OCI-LY3 (cell line): Measurements from ENCODE around the gene SLC25A42.
A peak's percentile ranks its signal among the peaks of the same experiment; 100 is the strongest.

ENCODE experiments used
- H2AFZ ChIP-seq: fragments of 200-600, 300-600 bp; shearing (Covaris generic); 2 replicates; pipeline ENCODE4 v1.6.0; 2014; ENCODE audit warnings: antibody characterized with exemption, low read depth, low read length
- H3K27ac ChIP-seq: fragments of 200-600, 300-600 bp; sonication (generic); 2 replicates; pipeline ENCODE4 v1.5.1; 2014; ENCODE audit warnings: mild to moderate bottlenecking, low read length, moderate library complexity, mixed read lengths
- H3K27me3 ChIP-seq: fragments of 200-600, 300-600 bp; sonication (generic); 2 replicates; pipeline ENCODE4 v1.6.1; 2014; ENCODE audit warnings: low read depth, low read length, mixed read lengths
- H3K36me3 ChIP-seq: fragments of 200-600, 300-600 bp; sonication (generic); replicated peaks from 2 replicates; pipeline ENCODE3; 2014; ENCODE audit warnings: low read depth, low read length, mixed read lengths
- H3K4me1 ChIP-seq: fragments of 300-600, 200-600 bp; sonication (generic); 2 replicates; pipeline ENCODE4 v1.6.1; 2014; ENCODE audit warnings: low read length, mixed read lengths
- H3K4me2 ChIP-seq: fragments of 200-600, 300-600 bp; sonication (generic); 2 replicates; pipeline ENCODE4 v1.6.1; 2014; ENCODE audit warnings: low read length, mixed read lengths
- H3K4me3 ChIP-seq: fragments of 300-600, 200-600 bp; sonication (generic); 2 replicates; pipeline ENCODE4 v1.5.1; 2014; ENCODE audit warnings: antibody characterized with exemption, mild to moderate bottlenecking, low read length, moderate library complexity
- H3K79me2 ChIP-seq: fragments of 300-600, 200-600 bp; shearing (Covaris generic); 2 replicates; pipeline ENCODE4 v1.6.1; 2014; ENCODE audit warnings: mild to moderate bottlenecking, low read length, mixed read lengths
- H3K9ac ChIP-seq: fragments of 300-600, 200-600 bp; shearing (Covaris generic); 2 replicates; pipeline ENCODE4 v1.6.0; 2014; ENCODE audit warnings: mild to moderate bottlenecking, low read length, moderate library complexity
- H3K9me3 ChIP-seq: fragments of 200-600, 300-600 bp; shearing (Covaris generic); 2 replicates; pipeline ENCODE4 v1.6.1; 2014; ENCODE audit warnings: low read length, mixed read lengths; ENCODE audit not compliant: insufficient read depth
- H4K20me1 ChIP-seq: fragments of 200-600, 300-600 bp; sonication (generic); 2 replicates; pipeline ENCODE4 v1.6.1; 2016; ENCODE audit warnings: low read length, mixed read lengths; ENCODE audit not compliant: insufficient read depth
- EZH2phosphoT487 ChIP-seq: fragments of 200-600 bp; shearing (Covaris generic); IDR thresholded peaks from 2 replicates; pipeline ENCODE4 v1.6.1; 2018; ENCODE audit warnings: antibody characterized with exemption, mixed run types, low read depth
- TF ChIP-seq, protein P1 (sequence below): fragments of 200-600, 300-600 bp; sonication (generic); IDR thresholded peaks from 2 replicates; pipeline ENCODE4 v1.5.1; 2014; ENCODE audit warnings: antibody characterized with exemption, low read length, low read depth

Gene SLC25A42

DNA sequence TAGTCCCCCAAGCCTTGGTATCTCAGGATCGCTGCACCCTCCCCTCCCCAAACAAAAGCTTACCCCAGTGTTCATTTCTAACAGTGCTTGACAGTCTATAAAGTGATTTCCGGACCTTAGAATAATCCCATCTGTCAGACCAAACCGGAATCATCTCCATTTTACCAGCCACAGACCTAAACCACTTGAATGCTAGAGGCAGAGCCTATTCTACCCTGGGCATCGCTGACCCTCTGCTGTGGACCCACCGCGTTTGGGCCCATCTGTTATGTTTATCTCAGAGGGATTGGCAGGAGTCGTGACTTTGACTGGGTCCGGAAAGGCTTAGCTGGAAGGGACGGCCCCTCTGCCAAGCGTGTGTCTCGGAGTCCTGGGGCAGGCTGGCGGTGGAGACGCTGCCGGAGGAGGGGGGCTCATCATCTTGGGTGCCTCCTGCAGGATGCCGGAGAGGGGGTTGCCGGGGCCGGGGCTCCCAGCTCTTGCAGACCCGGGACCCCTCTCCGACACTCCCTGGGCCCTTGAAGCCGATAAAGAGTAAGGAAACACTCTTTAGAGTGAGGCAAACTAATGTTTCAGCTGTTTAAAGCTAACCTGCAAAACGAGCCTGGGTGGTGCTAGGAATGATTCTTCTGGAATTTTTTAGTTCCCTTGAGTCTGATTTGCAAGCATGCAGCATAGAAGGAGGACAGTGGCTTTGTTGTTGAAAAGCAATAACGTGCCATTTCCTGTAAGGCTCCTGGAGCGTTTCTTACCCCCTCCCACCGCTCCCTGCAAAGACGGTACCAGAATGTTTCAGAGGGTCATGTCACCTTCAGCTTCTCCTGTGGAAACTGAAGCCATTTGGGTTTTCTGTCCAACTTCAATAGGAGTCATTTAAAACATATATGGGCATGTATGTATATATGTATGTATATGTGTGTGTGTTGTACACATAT is 1.3 kb downstream of the SLC25A42 start:
- peak overlapping the region; percentile 79 for H2AFZ ChIP-seq

DNA sequence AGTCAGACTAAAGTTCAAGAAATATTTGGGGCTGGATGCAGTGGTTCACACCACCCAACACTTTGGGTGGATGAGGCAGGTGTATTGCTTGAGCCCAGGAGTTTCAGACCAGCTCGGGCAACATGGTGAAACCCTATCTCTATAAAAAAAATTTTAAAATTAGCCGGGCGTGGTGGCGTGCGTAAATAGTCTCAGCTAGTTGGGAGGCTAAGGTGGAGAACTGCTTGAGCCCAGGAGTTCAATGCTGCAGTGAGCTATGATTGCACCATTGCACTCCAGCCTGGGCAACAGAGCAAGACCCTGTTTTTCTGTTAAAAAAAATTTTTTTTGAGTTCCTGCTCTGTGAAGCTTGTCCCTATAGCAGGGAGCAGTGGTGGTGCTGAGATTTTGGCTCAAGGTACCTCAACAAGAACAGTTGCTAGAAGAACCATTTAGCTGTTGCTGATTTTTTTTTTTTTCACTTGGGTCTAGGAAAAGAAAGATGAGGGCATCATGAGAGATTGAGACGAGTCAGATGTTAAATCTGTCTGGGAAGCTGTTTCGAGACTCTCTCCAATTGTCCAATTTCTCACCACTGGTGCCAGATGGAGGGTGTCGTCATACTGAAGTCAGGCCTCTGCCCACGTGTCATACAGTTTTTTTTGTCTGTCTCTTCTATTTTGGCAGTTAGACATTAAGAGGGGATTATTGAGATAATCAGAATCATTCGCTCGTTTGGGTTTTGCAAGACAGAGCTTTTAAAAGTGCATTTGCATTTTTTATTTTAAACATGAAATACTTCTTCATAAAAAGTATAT is 3.7 kb downstream of the SLC25A42 start:
- H3K4me2 ChIP-seq = no peak overlapping the region

More for the DNA sequence above, 1.3 kb downstream of the SLC25A42 start:
- peak overlapping the region; percentile 99 for H3K4me2 ChIP-seq
- no peak overlapping the region for H3K27ac ChIP-seq
- peaks cover 15% of the 10 kb centered on the region for H3K4me1 ChIP-seq
- H3K9me3 ChIP-seq = no peaks in the 10 kb centered on the region
- no peaks in the 10 kb centered on the region for H3K36me3 ChIP-seq
- TF ChIP-seq EZH2phosphoT487 = no peak
- TF ChIP-seq, protein P1, sequence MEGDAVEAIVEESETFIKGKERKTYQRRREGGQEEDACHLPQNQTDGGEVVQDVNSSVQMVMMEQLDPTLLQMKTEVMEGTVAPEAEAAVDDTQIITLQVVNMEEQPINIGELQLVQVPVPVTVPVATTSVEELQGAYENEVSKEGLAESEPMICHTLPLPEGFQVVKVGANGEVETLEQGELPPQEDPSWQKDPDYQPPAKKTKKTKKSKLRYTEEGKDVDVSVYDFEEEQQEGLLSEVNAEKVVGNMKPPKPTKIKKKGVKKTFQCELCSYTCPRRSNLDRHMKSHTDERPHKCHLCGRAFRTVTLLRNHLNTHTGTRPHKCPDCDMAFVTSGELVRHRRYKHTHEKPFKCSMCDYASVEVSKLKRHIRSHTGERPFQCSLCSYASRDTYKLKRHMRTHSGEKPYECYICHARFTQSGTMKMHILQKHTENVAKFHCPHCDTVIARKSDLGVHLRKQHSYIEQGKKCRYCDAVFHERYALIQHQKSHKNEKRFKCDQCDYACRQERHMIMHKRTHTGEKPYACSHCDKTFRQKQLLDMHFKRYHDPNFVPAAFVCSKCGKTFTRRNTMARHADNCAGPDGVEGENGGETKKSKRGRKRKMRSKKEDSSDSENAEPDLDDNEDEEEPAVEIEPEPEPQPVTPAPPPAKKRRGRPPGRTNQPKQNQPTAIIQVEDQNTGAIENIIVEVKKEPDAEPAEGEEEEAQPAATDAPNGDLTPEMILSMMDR = no peak
- H4K20me1 ChIP-seq = no peaks in the 10 kb centered on the region
- H3K4me3 ChIP-seq = peak overlapping the region; percentile 89
- no peaks in the 10 kb centered on the region for H3K27me3 ChIP-seq
- no peaks in the 10 kb centered on the region for H3K79me2 ChIP-seq
- peak overlapping the region; percentile 52 for H3K9ac ChIP-seq

DNA sequence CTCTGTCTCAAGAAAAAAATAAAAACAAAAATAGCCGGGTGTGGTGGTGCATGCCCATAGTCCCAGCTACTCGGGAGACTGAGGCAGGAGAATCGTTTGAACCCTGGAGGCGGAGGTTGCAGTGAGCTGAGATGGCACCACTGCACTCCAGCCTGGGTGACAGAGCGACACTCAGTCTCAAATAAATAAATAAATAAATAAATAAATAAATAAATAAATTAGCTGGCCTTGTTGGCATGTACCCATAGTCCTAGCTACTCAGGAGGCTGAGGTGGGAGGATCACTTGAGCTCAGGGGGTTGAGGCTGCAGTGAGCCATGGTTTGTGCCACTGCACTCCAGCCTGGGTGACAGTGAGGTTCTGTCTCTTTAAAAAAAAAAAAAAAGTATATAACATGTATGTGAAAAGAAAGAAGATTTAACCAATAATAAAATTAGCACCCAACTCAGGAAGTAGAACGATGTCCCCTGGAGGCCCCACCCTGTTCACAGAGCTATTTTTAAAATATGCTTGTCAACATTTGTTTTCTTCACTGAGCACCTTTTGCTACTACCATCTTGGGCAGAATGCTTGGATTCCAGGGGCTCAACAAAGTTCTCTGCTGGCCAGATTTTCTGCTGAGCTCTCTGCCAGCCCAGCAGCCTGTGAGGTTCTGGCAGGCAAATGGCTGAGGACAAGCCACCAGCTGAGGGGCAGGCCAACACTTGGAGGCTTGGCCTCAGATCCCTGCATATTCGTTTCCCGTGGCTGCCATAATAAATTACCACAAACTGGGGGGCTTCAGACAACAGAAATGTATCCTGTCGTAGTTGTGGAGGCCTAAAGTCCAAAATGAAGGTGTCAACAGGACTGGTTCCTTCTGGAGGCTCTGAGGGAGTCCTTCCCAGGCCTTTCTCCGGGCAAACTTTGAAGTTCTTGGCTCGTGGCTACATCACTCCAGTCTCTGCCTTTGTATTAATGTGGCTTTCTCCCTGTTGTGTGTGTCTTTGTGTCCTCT is 5.2 kb downstream of the SLC25A42 start:
- H3K36me3 ChIP-seq = no peaks in the 10 kb centered on the region

More for the DNA sequence above, 3.7 kb downstream of the SLC25A42 start:
- Histone ChIP-seq H3K4me1 (peaks cover 15% of the 10 kb centered on the region), H4K20me1 (no peaks in the 10 kb centered on the region), H3K4me3 (no peak overlapping the region), H3K27ac (no peak overlapping the region), H2AFZ (no peak overlapping the region), H3K9ac (no peak overlapping the region), H3K27me3 (no peaks in the 10 kb centered on the region), H3K9me3 (no peaks in the 10 kb centered on the region), H3K36me3 (no peaks in the 10 kb centered on the region), H3K79me2 (no peaks in the 10 kb centered on the region)
- TF ChIP-seq EZH2phosphoT487 = no peak
- TF ChIP-seq, protein P1 = no peak

More for the DNA sequence above, 5.2 kb downstream of the SLC25A42 start:
- H3K4me1 ChIP-seq = peaks cover 11% of the 10 kb centered on the region
- H3K9ac ChIP-seq = no peak overlapping the region
- no peak overlapping the region for H3K4me3 ChIP-seq
- no peak overlapping the region for H3K4me2 ChIP-seq
- no peaks in the 10 kb centered on the region for H3K79me2 ChIP-seq
- no peaks in the 10 kb centered on the region for H3K9me3 ChIP-seq
- TF ChIP-seq EZH2phosphoT487 = no peak
- TF ChIP-seq, protein P1 = no peak
- no peaks in the 10 kb centered on the region for H3K27me3 ChIP-seq
- no peak overlapping the region for H2AFZ ChIP-seq
- H3K27ac ChIP-seq = no peak overlapping the region
- no peaks in the 10 kb centered on the region for H4K20me1 ChIP-seq
